ACC112 (cell line): ENCODE measurements around the gene ABHD16B.
"Not testable (repeated sequence)": the region's sequence is repeated elsewhere in the genome, so short reads cannot be mapped to it uniquely, and the experiment has no call there.

Experiments
- H2AFZ ChIP-seq: fragments of 200-600 bp; sonication (generic); one replicate; pipeline ENCODE4 v1.6.0; 2017; ENCODE audit warnings: antibody characterized with exemption, low read length; ENCODE audit not compliant: unreplicated experiment
- H3K27ac ChIP-seq: fragments of 200-600 bp; sonication (generic); 2 replicates; pipeline ENCODE4 v1.5.1; 2014; ENCODE audit warnings: low read depth, mild to moderate bottlenecking, antibody characterized with exemption, low read length, moderate library complexity
- H3K27me3 ChIP-seq: fragments of 200-600 bp; sonication (generic); 2 replicates; pipeline ENCODE4 v1.6.1; 2014; ENCODE audit warnings: mild to moderate bottlenecking, antibody characterized with exemption, low read length, moderate library complexity, mixed read lengths; ENCODE audit not compliant: insufficient read depth
- H3K36me3 ChIP-seq: fragments of 200-600 bp; sonication (generic); 2 replicates; pipeline ENCODE4 v1.6.1; 2016; ENCODE audit warnings: mild to moderate bottlenecking, antibody characterized with exemption, low read length, moderate library complexity, mixed read lengths; ENCODE audit not compliant: insufficient read depth
- H3K4me1 ChIP-seq: fragments of 200-600 bp; sonication (generic); one replicate; pipeline ENCODE4 v1.6.1; 2016; ENCODE audit warnings: low read length, mixed read lengths; ENCODE audit not compliant: insufficient read depth, unreplicated experiment, control insufficient read depth
- H3K4me3 ChIP-seq: fragments of 200-600 bp; sonication (generic); 2 replicates; pipeline ENCODE4 v1.5.1; 2014; ENCODE audit warnings: mild to moderate bottlenecking, low read depth, low read length
- H3K79me2 ChIP-seq: fragments of 200-600 bp; sonication (generic); one replicate; pipeline ENCODE4 v1.6.0; 2016; ENCODE audit warnings: low read length; ENCODE audit not compliant: control insufficient read depth, unreplicated experiment, insufficient read depth

Gene ABHD16B

GRCh38 chr20:63846888-63847236, 14.4 kb upstream of the ABHD16B start:
- Histone ChIP-seq H3K4me1 (peaks cover 19% of the 10 kb centered on the region), H3K79me2 (no peaks in the 10 kb centered on the region), H3K27me3 (no peaks in the 10 kb centered on the region), H3K4me3 (no peak overlapping the region), H3K36me3 (no peaks in the 10 kb centered on the region), H3K27ac (no peak overlapping the region), H2AFZ (no peak overlapping the region)

DNA sequence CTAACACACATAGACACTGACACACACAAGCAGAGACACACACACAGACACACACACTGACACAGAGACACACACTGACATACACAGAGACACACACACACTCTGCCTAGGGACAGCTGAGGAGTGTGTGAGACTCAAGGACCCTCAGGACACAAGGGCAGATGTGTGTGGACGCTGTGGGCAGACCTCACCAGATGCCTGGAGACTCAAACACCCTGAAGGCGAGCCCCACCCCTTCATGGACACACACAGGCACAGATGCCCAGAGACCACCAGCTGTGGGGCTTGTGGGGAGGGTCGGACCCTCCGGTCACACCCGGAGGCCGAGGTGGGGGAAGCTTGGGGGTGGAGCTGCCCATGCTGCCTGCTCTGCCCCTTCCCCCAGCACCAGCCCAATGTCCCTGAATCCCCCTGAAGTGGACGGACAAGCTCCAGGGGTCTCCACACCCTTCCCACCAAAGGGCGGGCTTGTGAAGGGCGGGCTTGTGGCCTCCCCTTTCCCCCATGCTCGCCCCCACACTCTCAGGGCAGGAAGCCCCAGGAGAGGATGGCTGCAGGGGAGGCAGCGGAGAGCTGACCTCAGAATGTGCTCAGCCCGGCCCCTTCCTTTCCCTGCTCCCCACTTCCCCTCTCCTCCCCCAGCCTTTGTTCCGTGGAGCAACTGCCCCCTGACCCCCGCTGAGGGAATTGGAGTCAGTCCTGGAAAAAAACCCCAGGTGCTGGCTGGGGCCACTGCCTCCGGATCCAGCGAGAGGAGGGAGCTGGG, 13.9 kb upstream of the ABHD16B start:
- Histone ChIP-seq H3K36me3 (no peaks in the 10 kb centered on the region), H3K27me3 (no peaks in the 10 kb centered on the region), H3K27ac (no peak overlapping the region), H3K79me2 (no peaks in the 10 kb centered on the region), H2AFZ (no peak overlapping the region), H3K4me1 (peaks cover 19% of the 10 kb centered on the region), H3K4me3 (no peak overlapping the region)

GRCh38 chr20:63848003-63848911, 13.0 kb upstream of the ABHD16B start:
- Histone ChIP-seq H3K79me2 (no peaks in the 10 kb centered on the region), H3K36me3 (no peaks in the 10 kb centered on the region), H3K4me3 (no peak overlapping the region), H3K4me1 (peaks cover 19% of the 10 kb centered on the region), H3K27me3 (no peaks in the 10 kb centered on the region), H3K27ac (no peak overlapping the region), H2AFZ (no peak overlapping the region)

DNA sequence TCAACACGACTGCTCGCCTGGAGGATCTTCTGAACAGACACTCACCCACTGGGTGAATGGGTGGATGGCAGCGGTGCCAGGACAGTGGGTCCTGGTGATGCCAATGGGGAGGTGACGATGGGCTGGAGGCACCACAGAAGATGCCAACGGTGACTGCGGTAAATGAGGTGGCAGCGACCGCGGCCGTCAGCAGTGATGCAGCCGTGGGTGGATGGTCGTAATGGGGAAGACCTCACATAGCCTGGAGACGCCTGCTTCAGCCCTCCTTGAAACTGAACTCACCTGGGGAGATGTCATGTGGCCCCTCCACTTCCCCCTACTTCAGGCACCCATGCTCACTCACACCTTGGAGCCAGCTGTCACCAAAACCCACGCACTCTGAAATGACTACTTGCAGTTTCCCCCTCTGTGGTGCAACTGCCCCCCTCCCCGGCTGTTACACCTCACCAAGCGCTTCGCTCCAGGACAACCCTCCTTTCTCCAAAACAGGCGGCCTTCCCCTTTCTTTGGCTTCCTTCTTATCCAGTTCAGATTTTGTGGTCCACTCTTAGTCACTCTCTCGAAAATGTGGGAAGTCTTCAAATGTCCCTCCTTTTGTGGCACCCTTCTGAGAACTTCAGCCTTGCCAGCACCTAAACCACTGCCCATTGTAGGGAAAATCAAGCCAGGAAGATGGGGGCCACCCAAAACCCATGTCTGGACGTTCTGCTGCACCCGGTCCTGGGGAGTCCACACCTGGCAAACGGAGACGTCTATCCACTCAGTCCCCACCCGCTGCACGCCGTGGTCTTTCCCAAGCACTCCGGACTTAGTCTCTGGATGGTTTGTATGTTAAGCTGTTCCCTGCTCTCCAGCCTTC, 10.4 kb upstream of the ABHD16B start:
- H3K4me3 ChIP-seq: no peak overlapping the region
- H2AFZ ChIP-seq: no peak overlapping the region
- H3K27me3 ChIP-seq: peaks cover 11% of the 10 kb centered on the region
- H3K4me1 ChIP-seq: peaks cover 32% of the 10 kb centered on the region
- H3K79me2 ChIP-seq: no peaks in the 10 kb centered on the region
- H3K36me3 ChIP-seq: no peaks in the 10 kb centered on the region
- no peak overlapping the region for H3K27ac ChIP-seq

- H2AFZ ChIP-seq, H3K4me3 ChIP-seq, H3K36me3 ChIP-seq, H3K27ac ChIP-seq, H3K79me2 ChIP-seq: not testable (repeated sequence)
- Histone ChIP-seq H3K27me3 (peaks cover 15% of the 10 kb centered on the region), H3K4me1 (peaks cover 26% of the 10 kb centered on the region)
Measured at GRCh38 chr20:63851548-63851943, 9.8 kb upstream of the ABHD16B start.

DNA sequence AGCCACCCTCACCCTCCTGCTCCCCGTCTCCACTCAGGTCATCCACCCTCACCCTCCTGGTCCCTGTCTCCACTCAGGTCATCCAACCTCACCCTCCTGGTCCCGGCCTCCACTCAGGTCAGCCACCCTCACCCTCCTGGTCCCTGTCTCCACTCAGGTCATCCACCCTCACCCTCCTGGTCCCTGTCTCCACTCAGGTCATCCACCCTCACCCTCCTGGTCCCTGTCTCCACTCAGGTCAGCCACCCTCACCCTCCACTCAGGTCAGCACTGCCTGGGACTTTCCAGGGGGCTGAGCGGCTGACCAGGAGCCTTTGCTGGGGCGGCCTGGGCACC, 7.6 kb upstream of the ABHD16B start:
- H3K36me3 ChIP-seq: not testable (repeated sequence)

GRCh38 chr20:63854069-63854765, 7.1 kb upstream of the ABHD16B start:
- Histone ChIP-seq H3K4me3 (no peak overlapping the region), H3K79me2 (no peaks in the 10 kb centered on the region), H3K4me1 (peaks cover 32% of the 10 kb centered on the region), H3K27me3 (peaks cover 15% of the 10 kb centered on the region), H2AFZ (no peak overlapping the region), H3K36me3 (no peaks in the 10 kb centered on the region), H3K27ac (no peak overlapping the region)

More for the DNA sequence above, 7.6 kb upstream of the ABHD16B start:
- not testable (repeated sequence) for H3K27ac ChIP-seq, H3K4me3 ChIP-seq, H2AFZ ChIP-seq, H3K79me2 ChIP-seq
- H3K4me1 ChIP-seq: peaks cover 27% of the 10 kb centered on the region
- H3K27me3 ChIP-seq: peaks cover 15% of the 10 kb centered on the region

GRCh38 chr20:63854766-63855362, 6.4 kb upstream of the ABHD16B start:
- Histone ChIP-seq H3K4me1 (peaks cover 33% of the 10 kb centered on the region), H2AFZ (no peak overlapping the region), H3K79me2 (no peaks in the 10 kb centered on the region), H3K36me3 (no peaks in the 10 kb centered on the region), H3K27me3 (peaks cover 15% of the 10 kb centered on the region), H3K27ac (no peak overlapping the region), H3K4me3 (peak overlapping the region; percentile 61)

DNA sequence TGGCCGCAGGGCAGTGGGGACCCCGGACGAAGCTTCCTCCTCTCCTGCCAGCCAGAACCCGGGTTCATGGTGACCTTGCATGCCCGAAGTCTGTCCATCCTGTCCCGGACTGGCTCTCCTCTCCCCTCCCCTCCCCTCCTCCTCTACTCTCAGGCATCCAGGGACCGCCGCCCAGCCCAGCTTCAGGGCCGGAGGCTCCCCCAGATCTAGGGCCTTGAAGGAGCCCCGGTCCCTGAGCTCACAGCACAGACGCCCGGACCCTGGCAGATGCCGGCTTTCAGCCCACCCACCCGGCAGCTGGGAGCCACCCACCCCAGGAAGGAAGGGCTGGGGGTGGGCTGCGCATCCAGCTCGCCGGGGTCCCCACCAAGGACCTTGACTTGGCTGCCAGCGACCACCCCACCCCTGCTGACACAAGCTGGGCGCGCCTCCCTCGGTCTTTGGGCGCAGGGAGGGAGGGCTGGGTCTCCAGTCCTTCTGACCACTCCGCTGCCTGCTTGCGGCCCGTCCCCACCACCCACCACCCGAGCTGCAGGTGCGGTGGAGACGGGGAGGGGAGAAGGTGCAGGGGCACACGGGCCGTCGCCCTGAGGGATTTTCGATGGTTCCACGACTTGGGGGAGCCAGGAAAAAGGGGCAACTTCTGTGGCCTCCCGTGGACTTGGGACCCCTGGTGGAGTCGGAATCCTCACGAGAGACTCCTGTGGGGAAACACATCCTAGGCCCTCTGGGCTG, 5.8 kb upstream of the ABHD16B start:
- H2AFZ ChIP-seq: no peak overlapping the region
- H3K4me1 ChIP-seq: peaks cover 33% of the 10 kb centered on the region
- H3K79me2 ChIP-seq: no peaks in the 10 kb centered on the region
- H3K27me3 ChIP-seq: peaks cover 15% of the 10 kb centered on the region
- H3K4me3 ChIP-seq: peak overlapping the region; percentile 61
- H3K36me3 ChIP-seq: no peaks in the 10 kb centered on the region
- no peak overlapping the region for H3K27ac ChIP-seq
